GM19395 (cell line): ENCODE results near the gene ECE1.

Experiments
- ATAC-seq: cut with Tn5 transposase; IDR thresholded peaks from one replicate; pipeline ENCODE4 v1.9.1; 2021; ENCODE audit warnings: mild to moderate bottlenecking, moderate library complexity; ENCODE audit not compliant: unreplicated experiment

The ECE1 gene

GRCh38 chr1:21325731-21326387, 35.6 kb upstream of the ECE1 start:
- ATAC-seq = no peak

DNA sequence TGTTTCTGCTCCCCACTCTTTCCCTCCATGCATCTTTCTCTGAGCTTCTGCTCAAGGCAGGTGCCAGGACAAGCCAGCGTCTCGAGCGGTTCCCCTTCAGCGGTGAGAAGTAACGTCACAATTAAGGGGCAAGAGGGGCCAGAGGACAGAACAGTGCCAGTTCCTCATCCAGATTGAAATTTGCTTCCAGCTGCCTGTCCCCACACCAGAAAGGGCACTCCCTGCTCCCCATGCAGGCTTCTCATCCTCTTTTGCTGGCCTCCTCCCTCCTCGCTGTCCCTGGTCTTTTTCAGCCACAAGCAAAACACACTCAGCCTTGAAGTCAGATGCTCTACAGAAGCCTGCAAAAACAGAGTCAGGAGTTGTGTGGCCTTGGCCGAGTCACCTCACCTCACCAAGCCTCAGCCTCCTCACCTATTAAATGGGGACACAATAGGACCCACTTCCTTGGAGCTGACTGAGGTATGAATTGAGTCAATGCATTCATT, 35.0 kb upstream of the ECE1 start:
- no peak for ATAC-seq

- ATAC-seq = no peak
Observed at GRCh38 chr1:21324368-21325141, 34.3 kb upstream of the ECE1 start.

- no peak for ATAC-seq
Observed at GRCh38 chr1:21323091-21323490, 32.8 kb upstream of the ECE1 start.

GRCh38 chr1:21322681-21323016, 32.4 kb upstream of the ECE1 start:
- no peak for ATAC-seq

- ATAC-seq = no peak
Observed at GRCh38 chr1:21321963-21322680, 31.9 kb upstream of the ECE1 start.

- ATAC-seq = no peak
Observed at GRCh38 chr1:21320410-21321108, 30.3 kb upstream of the ECE1 start.

- ATAC-seq = no peak
Observed at GRCh38 chr1:21319447-21320407, 29.5 kb upstream of the ECE1 start.

DNA sequence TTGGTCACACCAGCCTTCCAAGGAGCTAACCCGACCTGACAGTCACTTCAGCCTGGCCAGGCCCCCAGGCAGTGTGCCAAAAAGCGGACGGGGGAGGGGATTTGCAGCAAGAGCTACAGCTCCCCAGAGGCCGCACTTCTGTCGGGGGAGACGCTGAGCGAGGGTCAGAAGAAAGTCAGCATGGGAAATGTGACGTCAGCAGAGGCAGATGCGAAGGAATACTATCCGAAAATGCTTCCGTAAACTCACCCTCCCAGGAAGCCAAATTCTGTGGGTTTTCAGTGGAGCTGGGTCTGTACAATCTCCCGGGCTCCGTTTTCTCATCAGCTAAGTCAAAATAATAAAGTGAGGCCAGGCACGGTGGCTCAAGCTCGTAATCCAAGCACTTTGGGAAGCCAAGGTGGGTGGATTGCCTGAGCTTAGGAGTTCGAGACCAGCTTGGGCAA, 28.5 kb upstream of the ECE1 start:
- no peak for ATAC-seq

DNA sequence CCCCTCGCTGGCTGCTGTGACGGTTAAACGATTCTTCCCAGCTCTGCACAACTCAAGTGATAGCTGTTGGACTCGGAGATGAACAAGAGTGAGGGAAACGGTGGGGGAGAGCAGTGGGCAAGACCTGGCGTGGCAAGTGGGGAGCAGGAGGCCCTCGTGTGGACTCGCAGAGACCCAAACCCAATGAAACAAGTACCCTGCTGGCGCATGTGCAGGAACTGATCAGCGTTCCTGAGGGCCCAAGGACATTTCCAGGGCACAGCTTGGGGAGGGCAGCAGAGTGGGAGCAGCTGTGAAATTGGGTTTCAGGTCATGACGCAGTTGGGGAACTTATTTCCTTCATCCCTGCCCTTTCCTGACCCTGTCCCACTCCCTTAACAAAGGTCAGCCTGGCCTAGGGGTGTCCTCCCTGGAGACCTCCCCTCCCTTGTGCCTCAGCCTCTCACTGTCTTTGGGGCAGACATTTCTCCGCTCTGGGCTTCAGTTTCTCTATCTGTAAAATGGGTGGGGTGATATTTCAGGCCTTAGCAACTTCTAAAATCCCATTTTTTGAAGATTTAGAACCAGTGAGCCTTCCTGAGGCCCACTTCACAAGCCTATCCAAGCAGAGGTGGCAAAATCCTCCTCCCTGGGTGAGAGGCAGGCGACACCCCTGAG, 27.9 kb upstream of the ECE1 start:
- ATAC-seq = no peak

GRCh38 chr1:21317690-21318043, 27.4 kb upstream of the ECE1 start:
- no peak for ATAC-seq

GRCh38 chr1:21317035-21317689, 26.9 kb upstream of the ECE1 start:
- no peak for ATAC-seq

- ATAC-seq = no peak
Observed at GRCh38 chr1:21314743-21315396, 24.6 kb upstream of the ECE1 start.

GRCh38 chr1:21313886-21314721, 23.8 kb upstream of the ECE1 start:
- ATAC-seq = no peak

- ATAC-seq = no peak
Observed at GRCh38 chr1:21313203-21313885, 23.1 kb upstream of the ECE1 start.

- no peak for ATAC-seq
Observed at GRCh38 chr1:21312407-21312992, 22.2 kb upstream of the ECE1 start.

DNA sequence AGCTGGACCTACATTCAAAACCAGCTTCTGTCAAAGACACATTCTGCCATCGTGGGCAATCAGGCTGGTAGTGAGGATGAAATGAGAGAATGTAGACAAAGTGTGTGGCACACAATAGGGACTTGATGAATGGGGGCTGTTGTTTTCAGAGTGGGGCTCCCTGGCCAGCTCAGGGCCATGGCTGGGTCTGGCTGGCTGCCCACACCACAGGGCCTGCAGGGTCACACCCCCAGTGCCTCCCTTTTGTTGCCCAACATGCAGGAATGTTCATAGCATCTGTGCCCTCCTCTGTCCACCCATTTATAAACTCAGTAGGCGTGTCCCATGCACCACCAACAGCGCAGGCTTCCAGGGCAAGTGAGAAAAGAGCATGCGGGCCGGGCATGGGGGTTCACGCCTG, 20.8 kb upstream of the ECE1 start:
- no peak for ATAC-seq
